ENCODE results near the gene CD7.

DNA sequence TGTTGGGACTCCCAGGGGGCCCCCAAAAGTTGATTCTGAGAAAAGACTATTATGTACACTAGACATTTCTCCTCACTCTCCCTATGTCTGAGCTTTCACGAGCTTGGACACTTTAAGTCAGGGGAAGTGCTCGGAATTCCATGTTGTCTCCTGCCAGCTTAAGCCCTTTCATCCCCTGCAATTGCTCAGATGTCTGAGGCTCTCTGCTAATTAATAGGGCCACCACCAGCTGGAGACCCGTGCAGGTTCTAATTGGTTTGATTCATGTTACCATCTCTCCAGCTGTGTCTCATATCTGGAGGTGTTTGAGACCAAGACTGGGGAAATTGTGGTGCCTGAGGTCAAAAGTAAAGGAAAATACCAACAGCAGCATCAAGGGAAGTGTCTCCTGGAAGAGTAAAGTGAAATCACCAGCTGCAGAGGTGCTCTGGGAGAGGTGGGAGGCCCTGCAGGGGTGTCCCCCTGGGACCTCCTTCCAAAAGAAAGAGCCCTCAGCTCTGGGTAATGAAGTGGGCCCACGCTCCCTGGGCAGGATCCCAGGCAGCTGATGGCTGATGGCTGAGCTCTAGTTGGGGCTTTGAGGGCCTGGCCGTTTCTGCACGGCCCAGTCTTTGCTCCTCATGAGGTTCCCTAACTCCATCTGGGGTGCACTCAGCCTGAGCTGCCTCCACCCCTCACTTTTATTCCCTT is 48.3 kb upstream of the CD7 start:
- TF ChIP-seq CTCF (IDR thresholded peaks at IDR 0.05) = no peak
- TF ChIP-seq, protein P1, sequence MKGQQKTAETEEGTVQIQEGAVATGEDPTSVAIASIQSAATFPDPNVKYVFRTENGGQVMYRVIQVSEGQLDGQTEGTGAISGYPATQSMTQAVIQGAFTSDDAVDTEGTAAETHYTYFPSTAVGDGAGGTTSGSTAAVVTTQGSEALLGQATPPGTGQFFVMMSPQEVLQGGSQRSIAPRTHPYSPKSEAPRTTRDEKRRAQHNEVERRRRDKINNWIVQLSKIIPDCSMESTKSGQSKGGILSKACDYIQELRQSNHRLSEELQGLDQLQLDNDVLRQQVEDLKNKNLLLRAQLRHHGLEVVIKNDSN (IDR thresholded peaks at IDR 0.05; ENCODE audit: borderline replicate concordance, low read depth) = no peak
- TF ChIP-seq EZH2phosphoT487 (IDR thresholded peaks at IDR 0.05; ENCODE audit: borderline replicate concordance, low read depth) = no peak
- no peak for TF ChIP-seq MEF2A (IDR thresholded peaks at IDR 0.05; ENCODE audit: borderline replicate concordance, low read depth)
- TF ChIP-seq RAD21 (IDR thresholded peaks at IDR 0.05; ENCODE audit: low read length) = no peak
- TF ChIP-seq EP300 (IDR thresholded peaks at IDR 0.05; ENCODE audit: borderline replicate concordance in 1 of 2, low read depth in 1 of 2, low read length in 1 of 2) = no peak
- no peak for TF ChIP-seq SIN3A (IDR thresholded peaks at IDR 0.05; ENCODE audit: borderline replicate concordance, low read depth, low read length)
- no peak for TF ChIP-seq RXRA (IDR thresholded peaks at IDR 0.05; ENCODE audit: borderline replicate concordance, low read depth)
- no peak for TF ChIP-seq YY1 (IDR thresholded peaks at IDR 0.05; ENCODE audit: low read depth)

Data from SK-N-SH (cell line).